ENCODE results near the gene TCAF1.
A peak's percentile ranks its signal among the peaks of the same experiment; 100 is the strongest.

The TCAF1 gene, protein sequence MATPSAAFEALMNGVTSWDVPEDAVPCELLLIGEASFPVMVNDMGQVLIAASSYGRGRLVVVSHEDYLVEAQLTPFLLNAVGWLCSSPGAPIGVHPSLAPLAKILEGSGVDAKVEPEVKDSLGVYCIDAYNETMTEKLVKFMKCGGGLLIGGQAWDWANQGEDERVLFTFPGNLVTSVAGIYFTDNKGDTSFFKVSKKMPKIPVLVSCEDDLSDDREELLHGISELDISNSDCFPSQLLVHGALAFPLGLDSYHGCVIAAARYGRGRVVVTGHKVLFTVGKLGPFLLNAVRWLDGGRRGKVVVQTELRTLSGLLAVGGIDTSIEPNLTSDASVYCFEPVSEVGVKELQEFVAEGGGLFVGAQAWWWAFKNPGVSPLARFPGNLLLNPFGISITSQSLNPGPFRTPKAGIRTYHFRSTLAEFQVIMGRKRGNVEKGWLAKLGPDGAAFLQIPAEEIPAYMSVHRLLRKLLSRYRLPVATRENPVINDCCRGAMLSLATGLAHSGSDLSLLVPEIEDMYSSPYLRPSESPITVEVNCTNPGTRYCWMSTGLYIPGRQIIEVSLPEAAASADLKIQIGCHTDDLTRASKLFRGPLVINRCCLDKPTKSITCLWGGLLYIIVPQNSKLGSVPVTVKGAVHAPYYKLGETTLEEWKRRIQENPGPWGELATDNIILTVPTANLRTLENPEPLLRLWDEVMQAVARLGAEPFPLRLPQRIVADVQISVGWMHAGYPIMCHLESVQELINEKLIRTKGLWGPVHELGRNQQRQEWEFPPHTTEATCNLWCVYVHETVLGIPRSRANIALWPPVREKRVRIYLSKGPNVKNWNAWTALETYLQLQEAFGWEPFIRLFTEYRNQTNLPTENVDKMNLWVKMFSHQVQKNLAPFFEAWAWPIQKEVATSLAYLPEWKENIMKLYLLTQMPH

DNA sequence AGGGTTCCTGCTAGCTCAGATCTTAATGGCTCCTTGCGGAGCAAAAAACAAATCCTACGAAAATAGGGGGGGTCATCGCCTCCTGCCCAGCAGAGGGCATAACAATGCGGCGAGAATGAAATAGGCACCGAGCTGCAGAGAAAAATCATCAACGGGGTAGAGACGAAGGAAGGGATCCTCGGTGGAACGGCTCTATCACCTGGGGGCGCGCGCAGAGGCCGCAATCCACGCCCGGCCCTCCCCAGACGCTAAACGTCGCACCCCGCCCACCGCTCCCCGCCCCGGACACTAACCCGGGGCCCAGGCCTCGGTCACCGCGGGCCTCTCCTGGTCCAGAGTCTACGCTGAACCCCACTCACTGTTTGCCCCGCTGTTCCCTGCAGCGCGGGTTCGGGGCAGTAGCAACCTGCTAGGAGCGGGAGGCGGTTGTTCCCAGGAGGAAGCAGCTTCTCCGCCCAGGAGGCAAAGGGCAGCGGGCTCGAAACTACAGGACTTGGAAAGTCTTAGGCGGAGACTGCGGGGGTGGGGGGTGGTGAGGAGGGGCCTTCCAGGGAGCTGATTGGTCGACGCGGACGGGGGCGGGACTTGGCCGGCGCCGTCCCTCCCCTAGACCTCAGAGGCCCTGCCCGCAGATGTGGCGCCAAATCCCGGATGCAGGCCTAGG is at the start of gene TCAF1:
Gene TCAF1, minus strand, starts transcription at position 509 of the 664 bp plus-strand sequence. CDS start 25,568 bp downstream, outside the sequence.
- peak; percentile 70 for DNase-seq

DNA sequence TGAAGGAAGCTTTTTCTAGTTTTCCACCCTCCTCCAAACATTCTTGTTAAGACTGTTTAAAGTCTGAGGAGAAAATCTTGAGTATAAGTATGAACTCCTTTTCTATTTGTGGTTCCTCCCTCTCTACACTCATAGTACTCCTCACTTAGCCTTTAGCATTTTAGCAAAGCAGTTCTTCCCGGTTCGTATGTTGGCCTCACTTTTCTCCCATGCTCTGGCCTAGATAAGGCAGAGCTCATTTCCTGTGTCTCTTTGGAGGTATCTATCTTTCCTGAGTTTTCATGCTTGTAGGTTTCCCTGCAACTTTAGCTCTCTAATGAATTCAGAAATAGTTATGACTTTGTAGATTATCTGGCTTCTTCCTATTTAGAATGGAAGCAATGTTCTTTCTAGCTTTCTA is 46.8 kb upstream of the TCAF1 start:
- DNase-seq: no peak

DNA sequence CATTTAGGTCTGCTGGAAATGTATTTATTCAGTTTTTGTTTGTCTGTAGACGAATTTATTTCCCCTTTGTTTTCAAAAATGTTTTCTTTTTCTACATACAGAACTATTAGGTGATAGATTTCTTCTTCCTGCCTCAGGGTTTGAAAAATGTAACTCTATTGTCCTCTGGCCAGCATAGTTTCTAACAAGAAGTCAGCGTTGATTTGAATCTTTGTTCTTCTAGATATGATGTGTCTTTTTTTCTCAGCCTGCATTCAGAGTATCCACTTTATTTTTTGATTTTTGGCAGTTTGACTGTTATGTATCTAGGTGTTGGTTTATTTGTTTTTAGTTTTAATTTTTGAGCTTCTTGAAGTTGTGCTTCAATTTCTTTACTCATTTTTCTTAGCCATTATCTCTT is 45.1 kb upstream of the TCAF1 start:
- DNase-seq: no peak

DNA sequence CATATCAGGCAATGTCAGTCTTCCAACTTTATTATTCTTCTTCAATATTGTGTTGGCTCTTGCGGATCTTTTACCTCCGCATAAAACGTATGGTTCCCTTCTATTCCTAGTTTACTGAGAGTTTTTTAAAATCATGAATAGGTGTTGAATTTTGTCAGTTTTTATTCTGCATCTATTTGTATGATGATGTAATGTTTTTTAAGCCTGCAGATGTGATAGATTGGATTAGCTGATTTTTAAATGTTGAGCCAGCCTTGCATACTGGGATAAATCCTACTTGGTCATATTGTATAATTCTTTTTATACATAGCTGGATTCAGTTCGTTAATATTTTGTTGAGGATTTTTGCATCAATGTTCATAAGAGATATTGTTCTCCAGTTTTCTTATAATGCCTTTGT is 43.4 kb upstream of the TCAF1 start:
- DNase-seq: no peak

DNA sequence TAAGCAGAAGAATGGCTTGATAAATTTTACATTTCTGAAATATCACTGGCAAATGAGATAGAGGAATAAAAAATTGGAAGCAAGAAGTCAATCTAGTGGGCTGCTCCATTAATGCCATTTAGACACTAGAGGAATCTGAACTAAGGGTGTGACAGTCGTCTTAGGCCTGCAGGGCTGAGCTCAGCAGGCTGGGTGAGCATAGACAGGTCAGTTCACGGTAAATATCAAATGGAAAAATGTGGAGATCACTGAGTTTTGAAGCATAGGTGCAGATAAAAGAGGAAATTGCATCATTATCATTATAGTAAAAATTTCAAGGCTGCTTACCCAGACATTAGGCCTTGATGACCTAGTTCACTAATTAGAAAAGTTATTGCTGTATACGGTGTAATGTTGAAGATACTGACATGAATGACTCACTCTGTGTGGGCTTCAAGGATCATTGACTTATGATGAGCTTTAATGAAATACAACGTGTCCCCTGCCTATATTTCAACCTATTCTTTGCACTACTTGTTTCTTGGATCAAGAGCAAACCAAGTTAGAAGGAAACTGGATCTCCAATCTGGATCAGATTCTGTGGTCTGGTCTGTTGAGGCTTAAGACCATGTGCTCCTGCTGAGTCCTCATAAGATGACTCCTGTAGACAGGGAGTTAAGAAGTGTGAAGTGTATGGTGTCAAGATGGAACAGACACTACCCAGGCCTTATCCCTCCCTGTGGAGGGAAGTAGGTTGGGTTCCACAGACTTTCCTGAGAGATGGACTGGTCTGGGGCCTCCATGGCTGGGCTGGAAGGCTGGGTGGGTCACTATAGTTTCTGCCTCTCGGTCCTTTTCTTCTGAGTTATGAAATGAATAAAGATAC is 36.6 kb upstream of the TCAF1 start:
- DNase-seq: no peak

DNA sequence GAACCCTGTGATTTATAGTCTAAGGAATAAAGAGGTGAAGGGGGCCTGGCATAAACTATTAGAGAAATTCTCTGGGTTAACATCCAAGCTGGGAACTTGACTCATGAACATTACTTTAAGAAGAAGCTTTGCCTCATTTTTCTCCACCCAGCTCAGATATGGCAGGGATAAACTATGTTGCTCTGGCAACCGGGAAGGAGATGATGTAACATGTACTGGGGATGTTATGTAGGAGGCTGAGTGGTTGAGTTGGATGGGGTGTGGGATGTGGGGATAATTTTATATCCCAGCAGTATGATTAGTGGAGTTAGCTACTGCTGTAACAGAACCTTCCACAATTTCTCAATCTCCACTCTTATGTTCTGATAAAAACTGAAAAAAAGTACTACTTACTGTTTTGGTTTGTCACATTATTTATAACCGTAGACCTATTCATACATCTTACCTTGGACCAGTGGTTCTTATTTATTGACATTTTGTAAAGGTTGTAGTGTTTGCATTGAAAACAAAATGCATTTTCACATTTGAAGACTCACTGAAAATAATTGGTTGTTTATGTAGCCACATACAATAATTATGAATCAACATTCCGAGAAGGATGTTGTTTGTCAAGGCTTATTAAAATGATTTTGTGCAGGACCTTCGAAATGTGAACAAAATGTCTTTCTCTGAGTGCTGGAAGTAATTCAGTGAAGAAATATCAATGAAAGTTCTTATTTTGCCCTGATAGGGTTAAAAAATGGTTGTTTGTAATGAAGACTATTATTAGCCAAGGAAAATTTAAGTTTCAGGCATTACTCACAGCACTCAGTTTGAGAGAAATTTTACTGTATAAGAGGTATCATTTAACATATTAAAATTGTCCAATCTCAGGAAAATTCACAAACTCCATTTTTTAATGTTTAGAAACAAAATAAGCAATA is 34.4 kb upstream of the TCAF1 start:
- DNase-seq: no peak

DNA sequence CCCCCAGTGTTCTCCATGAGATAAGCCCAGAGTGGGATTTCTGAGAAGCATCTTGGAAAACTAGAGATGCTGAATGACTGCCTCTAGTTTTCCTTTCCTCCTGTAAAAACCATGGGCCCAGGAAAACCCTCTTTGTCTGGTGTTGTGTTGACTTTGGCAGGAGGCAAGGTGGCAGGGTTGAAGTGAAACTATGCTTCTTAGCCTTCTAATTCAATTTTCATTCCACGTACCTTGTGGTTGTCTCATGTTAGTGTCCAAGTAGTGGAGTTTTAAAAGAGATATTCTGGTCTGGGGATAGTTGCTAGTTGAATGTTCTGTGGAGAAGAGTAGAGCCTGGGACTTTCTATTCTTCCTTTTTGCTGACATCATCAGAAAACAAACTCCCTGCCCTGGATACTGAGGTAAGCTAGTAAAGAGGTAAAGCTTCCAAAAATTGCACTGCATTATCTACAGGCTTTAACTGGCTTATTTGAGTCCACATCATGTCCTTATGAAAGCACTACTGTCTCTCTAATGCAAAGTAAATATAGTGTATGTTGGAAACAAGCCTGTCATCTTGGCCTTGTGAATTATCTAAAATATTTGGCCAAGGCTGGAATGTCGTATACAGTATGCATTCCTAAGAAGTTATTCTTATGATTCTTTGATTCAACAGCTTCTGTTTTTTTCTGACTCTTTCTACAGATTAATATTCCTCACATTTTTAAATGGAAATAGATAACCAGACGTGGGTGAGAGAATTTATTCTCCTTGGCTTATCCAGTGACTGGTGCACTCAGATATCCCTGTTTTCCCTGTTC is 32.8 kb upstream of the TCAF1 start, which contains the start of gene OR2F2:
Gene OR2F2, plus strand, starts transcription at position 708 of the 800 bp plus-strand sequence. Its CDS starts 0 bp downstream, at position 708.
- no peak for DNase-seq

DNA sequence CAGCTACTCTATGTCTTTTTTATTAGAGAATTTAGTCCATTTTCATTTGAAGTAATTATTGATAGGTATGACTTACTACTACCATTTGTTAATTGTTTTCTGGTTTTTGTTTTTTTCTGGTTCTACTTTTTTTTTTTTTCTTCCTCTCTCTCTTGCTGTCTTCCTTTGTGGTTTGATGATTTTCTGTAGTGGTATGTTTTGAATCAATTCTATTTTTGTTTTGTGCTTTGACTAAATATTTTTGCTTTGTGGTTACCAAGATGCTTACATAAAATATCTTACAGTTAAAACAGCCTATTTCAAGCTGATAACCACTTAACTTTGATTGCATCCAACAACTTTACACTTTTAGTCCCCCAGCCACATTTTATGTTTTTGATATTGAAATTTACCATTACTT is 29.8 kb upstream of the TCAF1 start:
- no peak for DNase-seq

DNA sequence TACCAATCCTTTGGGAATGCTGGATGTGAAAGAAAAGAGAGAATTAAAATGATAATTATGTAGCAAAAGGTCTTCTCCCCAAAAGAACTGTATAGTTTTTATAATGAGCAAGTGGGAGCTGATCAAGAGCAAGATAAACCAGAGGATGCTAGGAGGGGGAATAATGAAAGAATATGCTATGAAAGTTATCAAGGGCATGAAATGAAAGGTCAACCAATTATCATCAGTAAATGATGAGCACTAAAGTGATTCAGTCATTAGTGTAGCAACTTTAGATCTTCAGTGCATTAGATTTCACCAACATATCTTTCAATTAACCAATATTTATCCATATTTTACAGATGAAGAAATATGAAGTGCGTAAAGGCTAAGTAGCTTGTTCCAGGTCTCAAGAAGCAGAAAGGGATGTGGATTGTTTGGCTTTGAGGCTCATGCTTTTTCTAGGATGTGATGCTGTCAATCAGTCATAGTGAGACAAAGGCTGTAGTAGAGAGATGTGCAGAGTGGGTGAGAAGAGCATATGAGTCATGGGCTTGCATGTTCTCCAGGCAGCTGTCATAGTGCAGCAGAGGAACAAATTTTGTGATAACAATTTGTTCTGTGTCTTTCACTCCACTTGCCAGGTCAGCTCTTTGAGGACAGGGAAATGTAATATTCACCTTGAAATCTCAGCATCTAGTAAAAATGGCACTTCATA is 27.4 kb upstream of the TCAF1 start:
- no peak for DNase-seq

DNA sequence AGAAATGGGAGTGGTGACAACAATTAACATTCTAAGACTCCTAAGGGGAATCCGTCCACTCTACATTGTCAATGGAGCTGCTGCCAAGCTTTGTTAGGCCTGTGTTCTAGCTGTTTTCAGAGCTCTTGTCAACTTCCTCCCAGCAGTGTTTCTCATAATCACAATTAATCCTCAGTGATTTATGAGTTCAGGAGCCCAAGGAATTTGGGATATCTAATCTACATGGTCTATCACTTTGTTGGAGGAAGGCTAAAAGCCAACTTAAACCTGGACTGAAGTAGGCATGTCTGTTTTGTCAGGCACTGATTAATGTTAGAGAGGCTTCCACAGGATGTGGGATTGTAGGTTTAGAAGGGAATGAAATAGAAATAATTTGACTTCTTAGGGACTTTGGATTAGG is 22.9 kb upstream of the TCAF1 start:
- no peak for DNase-seq

DNA sequence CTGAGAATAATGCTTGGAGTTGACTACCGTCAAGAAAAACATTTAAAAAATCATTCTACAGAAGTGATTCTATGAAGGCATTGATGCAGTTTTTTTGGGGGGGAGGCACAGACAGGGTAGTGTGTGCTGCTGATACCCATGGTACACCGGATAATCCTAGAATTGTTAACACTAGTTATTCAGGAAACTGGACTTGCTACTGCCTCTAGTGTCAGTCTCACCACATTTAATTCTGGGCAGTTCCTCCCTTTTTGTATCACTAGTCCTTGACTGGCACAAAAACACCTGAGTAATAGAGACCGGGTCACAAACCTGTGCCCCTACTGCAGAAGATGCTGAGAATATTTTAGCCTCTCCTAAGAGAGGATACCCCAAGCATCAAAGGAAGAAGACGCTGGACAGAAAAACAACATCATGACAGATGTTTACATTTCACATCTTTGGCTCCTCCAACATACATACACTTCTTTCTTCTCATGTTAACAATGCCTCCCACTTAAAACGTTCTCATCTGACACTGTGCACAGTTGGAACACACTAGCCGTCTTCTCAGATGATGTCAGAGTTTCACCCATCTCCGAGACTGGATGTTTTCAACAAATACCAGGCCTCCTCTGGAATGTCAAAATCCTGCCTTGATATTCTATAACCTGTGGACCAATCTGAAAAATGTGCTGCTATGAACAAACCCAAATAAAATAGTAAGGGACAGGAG is 13.1 kb upstream of the TCAF1 start:
- no peak for DNase-seq

DNA sequence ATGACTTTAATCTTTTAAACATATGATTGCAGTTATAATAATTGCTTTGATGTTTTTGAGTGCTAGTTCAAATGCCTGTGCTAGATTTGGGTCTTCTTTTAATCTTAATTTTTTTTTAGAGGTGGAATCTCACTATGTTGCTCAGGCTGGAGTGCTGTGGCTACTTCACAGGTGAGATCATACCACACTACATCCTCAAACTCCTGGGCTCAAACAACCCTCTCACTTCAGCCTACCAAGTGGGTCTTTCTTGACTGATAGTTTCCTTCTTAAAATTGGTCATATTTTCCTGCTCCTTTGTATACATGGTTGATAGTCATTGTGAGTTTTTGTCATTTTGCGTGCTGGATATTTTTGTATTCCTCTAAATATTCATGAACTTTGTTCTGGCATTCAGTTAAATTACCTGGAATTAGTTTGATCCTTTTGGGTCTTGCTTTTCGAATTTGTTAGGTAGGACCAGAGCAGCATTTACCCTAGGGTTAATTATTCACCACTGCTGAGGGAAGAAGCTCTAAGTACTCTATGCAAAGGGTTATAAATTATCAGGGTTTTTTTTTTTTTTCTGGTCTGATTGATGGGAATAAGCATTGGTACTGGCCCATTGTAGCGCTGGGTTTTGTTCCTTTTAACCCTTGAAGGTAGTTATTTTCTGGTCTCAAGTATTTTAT is 12.1 kb upstream of the TCAF1 start:
- DNase-seq: no peak

DNA sequence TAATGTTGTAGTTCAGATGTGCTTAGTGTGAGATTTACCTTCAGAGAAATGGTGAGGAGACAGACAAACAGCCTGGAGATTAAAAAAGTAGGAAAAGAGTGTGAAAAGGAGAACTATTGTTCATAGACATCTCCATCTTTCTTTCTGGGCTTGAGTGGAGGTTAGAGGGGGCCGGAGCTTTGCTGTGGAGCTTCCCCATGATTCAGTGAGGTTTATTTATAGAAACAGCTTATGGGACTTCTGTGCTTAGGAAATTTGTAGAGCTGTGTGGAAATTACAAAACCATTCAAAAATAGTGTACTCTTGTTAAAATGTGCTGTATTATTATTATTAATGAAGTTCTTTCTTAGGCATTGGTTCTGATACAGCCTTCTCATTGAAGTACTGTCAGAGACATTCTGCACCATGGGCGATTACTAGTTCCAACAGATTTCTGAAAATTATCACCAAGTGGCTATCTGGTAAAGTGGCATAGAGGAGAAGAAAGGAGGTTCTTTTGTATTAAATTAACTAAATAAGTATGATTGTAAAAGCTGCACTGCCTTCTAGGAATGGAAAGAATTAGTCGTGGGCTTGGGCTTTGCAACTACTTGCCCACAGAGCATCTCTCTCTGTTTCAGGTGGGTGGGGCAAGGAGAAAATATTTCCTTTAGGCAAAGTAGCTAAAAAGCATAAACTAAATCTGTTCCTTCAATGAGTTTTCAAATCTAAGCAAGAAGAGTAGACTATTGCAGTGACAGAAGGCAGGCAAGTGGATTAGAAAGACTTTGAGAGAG is 8.7 kb upstream of the TCAF1 start:
- DNase-seq: no peak

DNA sequence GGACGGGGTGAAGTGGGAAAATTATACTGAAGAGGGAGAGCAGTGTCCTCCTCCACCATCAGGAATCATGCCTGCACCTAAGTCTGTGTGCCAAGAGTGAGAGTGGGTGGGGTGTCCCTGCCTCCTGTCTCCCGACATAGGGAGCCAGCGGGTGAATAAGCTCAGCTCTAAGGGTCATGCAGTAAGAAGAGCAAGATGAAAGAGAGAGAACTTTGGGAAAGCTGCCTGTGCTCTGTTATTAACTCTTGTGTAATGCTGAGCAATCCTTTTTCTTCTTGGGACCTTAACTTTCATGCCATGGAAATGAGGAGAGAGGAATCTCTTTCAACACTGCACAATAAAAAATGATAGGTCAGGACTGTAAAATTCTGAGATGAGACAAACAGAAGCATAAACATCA is 7.9 kb upstream of the TCAF1 start:
- no peak for DNase-seq

DNA sequence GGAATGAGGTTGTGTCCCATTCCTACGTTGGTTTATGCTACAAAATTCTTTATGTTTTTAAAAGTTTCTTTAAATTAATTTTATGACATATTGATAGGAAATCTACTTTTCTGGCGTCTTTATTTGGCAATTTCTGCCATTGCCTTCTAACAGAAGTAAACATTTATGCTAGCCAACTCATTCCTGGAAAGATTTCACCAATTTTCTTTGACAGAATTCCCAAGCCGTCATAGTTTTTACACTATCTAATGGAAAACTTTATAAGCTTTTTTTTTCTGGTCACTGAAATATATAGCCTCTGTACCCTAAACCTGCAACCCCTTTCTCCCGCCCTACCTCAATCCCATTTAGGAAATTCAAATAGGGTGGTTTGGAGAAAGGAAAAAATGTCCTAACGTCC is 6.1 kb upstream of the TCAF1 start:
- DNase-seq: no peak

DNA sequence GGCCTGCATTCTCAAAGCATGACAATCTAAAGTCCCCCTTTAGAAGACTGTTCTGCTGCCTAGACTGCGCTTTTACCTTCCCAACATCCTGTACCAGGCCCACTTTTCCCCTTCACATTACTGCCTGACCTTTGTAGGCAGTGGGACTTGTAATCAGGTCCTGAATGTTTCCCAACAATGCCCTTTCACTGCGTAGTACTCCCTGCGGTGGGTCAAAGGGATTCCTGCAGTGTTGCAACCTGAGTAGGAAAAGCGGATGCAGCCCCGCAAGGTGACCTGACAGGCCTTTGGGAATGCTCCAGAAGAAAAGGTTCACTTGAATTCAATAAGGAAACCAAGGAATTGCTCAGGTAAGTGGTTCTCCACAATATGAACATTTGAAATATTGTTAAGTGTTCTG is 4.9 kb upstream of the TCAF1 start:
- DNase-seq: no peak

DNA sequence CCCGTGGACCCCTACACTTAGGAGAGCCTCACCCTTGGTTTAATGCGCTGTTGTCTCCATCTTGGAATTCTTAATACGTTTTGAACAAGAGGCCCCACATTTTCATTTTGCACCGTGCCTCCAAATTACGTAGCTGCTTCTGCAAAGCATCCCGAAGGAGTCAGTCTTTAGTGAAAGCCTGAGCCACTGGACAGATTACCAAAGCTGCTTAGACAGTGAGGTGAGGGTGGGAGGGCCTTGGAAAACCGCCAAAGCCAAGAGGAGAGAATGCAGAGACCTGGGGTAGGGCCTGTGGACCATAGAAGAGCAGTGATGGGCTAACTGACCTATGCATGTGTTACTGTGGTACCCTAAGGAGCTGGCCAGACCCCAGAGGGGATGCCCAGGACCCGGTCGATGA is 4.2 kb upstream of the TCAF1 start:
- no peak for DNase-seq

DNA sequence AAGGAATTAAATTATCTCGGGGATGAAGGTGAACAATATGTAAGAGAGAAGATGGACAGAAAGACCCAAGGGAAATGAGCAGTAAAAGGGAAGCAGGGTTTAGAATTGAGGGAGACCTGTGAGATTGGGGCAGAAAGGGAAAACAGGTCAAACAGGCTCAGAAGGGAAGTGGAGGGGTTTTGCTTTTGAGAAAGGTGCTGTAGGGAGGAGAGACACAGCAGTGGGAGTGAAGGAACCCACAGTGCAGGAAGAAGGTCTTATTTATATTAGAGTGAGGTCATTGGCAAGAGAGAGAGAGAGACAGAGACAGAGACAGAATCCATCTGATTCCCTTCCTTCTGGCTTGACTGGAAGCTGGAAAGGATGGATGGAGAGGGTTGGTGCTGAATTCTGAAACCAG is 3.5 kb upstream of the TCAF1 start:
- DNase-seq: no peak

All from GOT3 (cell line).